Adipocyte (in vitro differentiated cells): ENCODE results near the gene ICAM3.
"Not testable (repeated sequence)": the region's sequence is repeated elsewhere in the genome, so short reads cannot be mapped to it uniquely, and the experiment has no call there.

Experiments
- DNase-seq: peaks from one replicate; pipeline ENCODE4 v3.0.0-alpha.2; 2015; ENCODE audit warnings: low read depth
- H3K27me3 ChIP-seq: replicated peaks from 2 replicates; pipeline ENCODE4 v1.7.0; 2013; ENCODE audit warnings: mild to moderate bottlenecking, low read length, moderate library complexity; ENCODE audit not compliant: control insufficient read depth, insufficient read depth
- H3K36me3 ChIP-seq: 2 replicates; pipeline ENCODE4 v1.7.0; 2013; ENCODE audit warnings: low read length, mild to moderate bottlenecking, moderate library complexity; ENCODE audit not compliant: control insufficient read depth, insufficient read depth, severe bottlenecking
- H3K4me1 ChIP-seq: 2 replicates; pipeline ENCODE4 v1.7.0; 2013; ENCODE audit warnings: mild to moderate bottlenecking, low read length, moderate library complexity; ENCODE audit not compliant: control insufficient read depth, insufficient read depth
- H3K4me3 ChIP-seq: 2 replicates; pipeline ENCODE4 v1.7.0; 2013; ENCODE audit warnings: mild to moderate bottlenecking, low read length, moderate library complexity
- H3K9ac ChIP-seq: 2 replicates; pipeline ENCODE4 v1.7.0; 2013; ENCODE audit warnings: mild to moderate bottlenecking, low read length, moderate library complexity
- H3K9me3 ChIP-seq: 2 replicates; pipeline ENCODE4 v1.7.0; 2013; ENCODE audit warnings: mild to moderate bottlenecking, low read length, moderate library complexity; ENCODE audit not compliant: control insufficient read depth

Gene ICAM3

GRCh38 chr19:10344780-10345179 is 5.4 kb upstream of the ICAM3 start:
- no peaks in the 10 kb centered on the region for H3K27me3 ChIP-seq
- H3K4me1 ChIP-seq: peaks cover 9% of the 10 kb centered on the region
- peaks cover 2% of the 10 kb centered on the region for H3K36me3 ChIP-seq
- peak; percentile 5 for DNase-seq
- no peaks in the 10 kb centered on the region for H3K9me3 ChIP-seq
- no peak overlapping the region for H3K4me3 ChIP-seq
- no peak overlapping the region for H3K9ac ChIP-seq

GRCh38 chr19:10343495-10343894 is 4.1 kb upstream of the ICAM3 start:
- Histone ChIP-seq H3K4me3 (no peak overlapping the region), H3K36me3 (no peaks in the 10 kb centered on the region), H3K9ac (no peak overlapping the region), H3K27me3 (no peaks in the 10 kb centered on the region), H3K4me1 (peaks cover 9% of the 10 kb centered on the region), H3K9me3 (no peaks in the 10 kb centered on the region)
- DNase-seq: no peak

GRCh38 chr19:10339977-10340376 is 553 bp upstream of the ICAM3 start:
- Histone ChIP-seq H3K4me3 (no peak overlapping the region), H3K4me1 (no peaks in the 10 kb centered on the region), H3K9ac (no peak overlapping the region), H3K9me3 (no peaks in the 10 kb centered on the region), H3K36me3 (no peaks in the 10 kb centered on the region), H3K27me3 (no peaks in the 10 kb centered on the region)
- DNase-seq: no peak

- DNase-seq: no peak
- no peak overlapping the region for H3K9ac ChIP-seq
Observed at GRCh38 chr19:10338940-10339339, 484 bp downstream of the ICAM3 start.

GRCh38 chr19:10336725-10337124 is 2.7 kb downstream of the ICAM3 start:
- not testable (repeated sequence) for H3K4me3 ChIP-seq, DNase-seq, H3K27me3 ChIP-seq, H3K9me3 ChIP-seq, H3K36me3 ChIP-seq, H3K9ac ChIP-seq, H3K4me1 ChIP-seq

More at GRCh38 chr19:10338940-10339339, 484 bp downstream of the ICAM3 start:
- no peak overlapping the region for H3K4me3 ChIP-seq
- H3K4me1 ChIP-seq: no peaks in the 10 kb centered on the region
- H3K27me3 ChIP-seq: no peaks in the 10 kb centered on the region
- no peaks in the 10 kb centered on the region for H3K9me3 ChIP-seq
- H3K36me3 ChIP-seq: no peaks in the 10 kb centered on the region

- H3K4me3 ChIP-seq: peak overlapping the region; percentile 88
- peaks cover 11% of the 10 kb centered on the region for H3K4me1 ChIP-seq
- H3K36me3 ChIP-seq: no peaks in the 10 kb centered on the region
- H3K27me3 ChIP-seq: no peaks in the 10 kb centered on the region
- H3K9me3 ChIP-seq: no peaks in the 10 kb centered on the region
- DNase-seq: no peak
- H3K9ac ChIP-seq: peak overlapping the region; percentile 87
Observed at GRCh38 chr19:10335352-10335985, 4.0 kb downstream of the ICAM3 start.

GRCh38 chr19:10334588-10335351 is 4.7 kb downstream of the ICAM3 start:
- peaks cover 6% of the 10 kb centered on the region for H3K36me3 ChIP-seq
- H3K9ac ChIP-seq: peak overlapping the region; percentile 87
- peaks cover 11% of the 10 kb centered on the region for H3K4me1 ChIP-seq
- no peaks in the 10 kb centered on the region for H3K27me3 ChIP-seq
- H3K4me3 ChIP-seq: peak overlapping the region; percentile 88
- no peaks in the 10 kb centered on the region for H3K9me3 ChIP-seq
- peak; percentile 99 for DNase-seq

GRCh38 chr19:10333758-10334587 is 5.5 kb downstream of the ICAM3 start:
- peak overlapping the region; percentile 88 for H3K4me3 ChIP-seq
- peak overlapping the region; percentile 87 for H3K9ac ChIP-seq
- DNase-seq: peak; percentile 23
- H3K36me3 ChIP-seq: peaks cover 14% of the 10 kb centered on the region
- H3K27me3 ChIP-seq: no peaks in the 10 kb centered on the region
- H3K9me3 ChIP-seq: no peaks in the 10 kb centered on the region
- peaks cover 11% of the 10 kb centered on the region for H3K4me1 ChIP-seq

GRCh38 chr19:10332965-10333757 is 6.3 kb downstream of the ICAM3 start, which contains the start of gene RAVER1:
Gene RAVER1, minus strand, starts transcription at chr19:10333529. Its CDS starts 22 bp downstream, at chr19:10333507.
- Histone ChIP-seq H3K27me3 (no peaks in the 10 kb centered on the region), H3K4me1 (peaks cover 11% of the 10 kb centered on the region), H3K36me3 (peaks cover 22% of the 10 kb centered on the region), H3K9ac (peak within 1 kb of the TSS; percentile 91), H3K4me3 (peak within 1 kb of the TSS; percentile 88), H3K9me3 (no peaks in the 10 kb centered on the region)
- peak; percentile 99 for DNase-seq

- Histone ChIP-seq H3K9ac (peak overlapping the region; percentile 91), H3K36me3 (peaks cover 30% of the 10 kb centered on the region)
Observed at GRCh38 chr19:10332158-10332964, 7.1 kb downstream of the ICAM3 start.

More at GRCh38 chr19:10332158-10332964, 7.1 kb downstream of the ICAM3 start:
- DNase-seq: peak; percentile 3
- Histone ChIP-seq H3K4me1 (peaks cover 11% of the 10 kb centered on the region), H3K4me3 (peak overlapping the region; percentile 88), H3K27me3 (no peaks in the 10 kb centered on the region), H3K9me3 (no peaks in the 10 kb centered on the region)
